Measurements from ENCODE around the gene SHTN1.

GRCh38 chr10:116879817-116880216 lies 125.2 kb downstream of the SHTN1 start:
- TF ChIP-seq, protein P1, sequence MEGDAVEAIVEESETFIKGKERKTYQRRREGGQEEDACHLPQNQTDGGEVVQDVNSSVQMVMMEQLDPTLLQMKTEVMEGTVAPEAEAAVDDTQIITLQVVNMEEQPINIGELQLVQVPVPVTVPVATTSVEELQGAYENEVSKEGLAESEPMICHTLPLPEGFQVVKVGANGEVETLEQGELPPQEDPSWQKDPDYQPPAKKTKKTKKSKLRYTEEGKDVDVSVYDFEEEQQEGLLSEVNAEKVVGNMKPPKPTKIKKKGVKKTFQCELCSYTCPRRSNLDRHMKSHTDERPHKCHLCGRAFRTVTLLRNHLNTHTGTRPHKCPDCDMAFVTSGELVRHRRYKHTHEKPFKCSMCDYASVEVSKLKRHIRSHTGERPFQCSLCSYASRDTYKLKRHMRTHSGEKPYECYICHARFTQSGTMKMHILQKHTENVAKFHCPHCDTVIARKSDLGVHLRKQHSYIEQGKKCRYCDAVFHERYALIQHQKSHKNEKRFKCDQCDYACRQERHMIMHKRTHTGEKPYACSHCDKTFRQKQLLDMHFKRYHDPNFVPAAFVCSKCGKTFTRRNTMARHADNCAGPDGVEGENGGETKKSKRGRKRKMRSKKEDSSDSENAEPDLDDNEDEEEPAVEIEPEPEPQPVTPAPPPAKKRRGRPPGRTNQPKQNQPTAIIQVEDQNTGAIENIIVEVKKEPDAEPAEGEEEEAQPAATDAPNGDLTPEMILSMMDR (IDR thresholded peaks at IDR 0.05; ENCODE audit: low read depth, low read length, poor library complexity, severe bottlenecking): no peak
- no peak for TF ChIP-seq EZH2phosphoT487 (IDR thresholded peaks at IDR 0.05; ENCODE audit: borderline replicate concordance, low read length)

Data from DOHH2 (cell line).